Measurements from ENCODE around the gene AK9. TPM values are rescaled to one million over a fixed set of nuclear protein-coding genes. Genes with fewer than 3 reads are reported as not detected.

The AK9 gene
- total RNA-seq, 1 experiment from 2014 or later = 2.3 TPM

DNA sequence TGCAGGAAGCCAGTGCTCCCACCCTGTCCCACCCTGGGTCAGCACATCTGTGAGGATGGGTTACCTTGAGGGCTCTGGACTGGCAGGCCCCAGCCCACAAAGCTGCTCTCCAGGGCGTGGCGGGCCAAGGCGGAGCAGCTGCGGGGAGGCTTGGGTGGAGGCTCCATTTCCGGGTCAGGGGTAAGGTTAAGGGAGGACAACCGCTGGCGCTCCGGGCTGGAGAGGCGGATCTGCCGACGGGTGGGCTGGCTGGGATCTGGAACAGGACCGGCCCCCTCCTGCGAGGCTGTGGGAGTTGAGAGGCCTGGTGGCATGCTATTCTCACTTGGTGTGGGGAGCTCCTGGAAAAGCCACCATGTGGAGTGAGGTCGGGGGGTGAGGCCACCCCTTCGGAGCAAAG is 244.9 kb downstream of the AK9 start:
- ATAC-seq (no peak), DNase-seq (ENCODE audit: low read depth, low spot score) (no peak)
- H3K4me1 ChIP-seq (ENCODE audit: control insufficient read depth, insufficient read depth, low read length) = peaks cover 8% of the 10 kb centered on the region
- no peak overlapping the region for H3K27ac ChIP-seq (ENCODE audit: low read length)
- H3K27me3 ChIP-seq (ENCODE audit: control insufficient read depth, insufficient read depth, low read length) = no peaks in the 10 kb centered on the region
- H3K36me3 ChIP-seq (ENCODE audit: control insufficient read depth, insufficient read depth, low read length) = peaks cover 2% of the 10 kb centered on the region; the same call in 1 of the 2 replicates
- in situ Hi-C loops (cut with HindIII; ENCODE audit: low pct_unique_long_range_greater_than_20kb, low sequenced_read_pairs) = no loop called here
- no peaks in the 10 kb centered on the region for H3K9me3 ChIP-seq (ENCODE audit: control insufficient read depth, insufficient read depth, low read depth, low read length)
- BruUV-seq (replicated peaks) = no TSS peak
- POLR2A ChIA-PET = no interaction called here
- intact Hi-C loops (cut with micrococcal nuclease; ENCODE audit: unreplicated experiment) = no loop called here
- no peak overlapping the region for H3K4me3 ChIP-seq (ENCODE audit: low read depth in 2 of 2, low read length in 2 of 2)
- CTCF ChIA-PET = no interaction called here
- TF ChIP-seq, protein P1, sequence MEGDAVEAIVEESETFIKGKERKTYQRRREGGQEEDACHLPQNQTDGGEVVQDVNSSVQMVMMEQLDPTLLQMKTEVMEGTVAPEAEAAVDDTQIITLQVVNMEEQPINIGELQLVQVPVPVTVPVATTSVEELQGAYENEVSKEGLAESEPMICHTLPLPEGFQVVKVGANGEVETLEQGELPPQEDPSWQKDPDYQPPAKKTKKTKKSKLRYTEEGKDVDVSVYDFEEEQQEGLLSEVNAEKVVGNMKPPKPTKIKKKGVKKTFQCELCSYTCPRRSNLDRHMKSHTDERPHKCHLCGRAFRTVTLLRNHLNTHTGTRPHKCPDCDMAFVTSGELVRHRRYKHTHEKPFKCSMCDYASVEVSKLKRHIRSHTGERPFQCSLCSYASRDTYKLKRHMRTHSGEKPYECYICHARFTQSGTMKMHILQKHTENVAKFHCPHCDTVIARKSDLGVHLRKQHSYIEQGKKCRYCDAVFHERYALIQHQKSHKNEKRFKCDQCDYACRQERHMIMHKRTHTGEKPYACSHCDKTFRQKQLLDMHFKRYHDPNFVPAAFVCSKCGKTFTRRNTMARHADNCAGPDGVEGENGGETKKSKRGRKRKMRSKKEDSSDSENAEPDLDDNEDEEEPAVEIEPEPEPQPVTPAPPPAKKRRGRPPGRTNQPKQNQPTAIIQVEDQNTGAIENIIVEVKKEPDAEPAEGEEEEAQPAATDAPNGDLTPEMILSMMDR (IDR thresholded peaks at IDR 0.05) = no peak
- TF ChIP-seq TCF7L2 (IDR thresholded peaks at IDR 0.05; ENCODE audit: low read depth, low read length) = no peak
- TF ChIP-seq POLR2AphosphoS5 (IDR thresholded peaks at IDR 0.05; ENCODE audit: low read depth, low read length) = no peak
- TF ChIP-seq, protein P2, sequence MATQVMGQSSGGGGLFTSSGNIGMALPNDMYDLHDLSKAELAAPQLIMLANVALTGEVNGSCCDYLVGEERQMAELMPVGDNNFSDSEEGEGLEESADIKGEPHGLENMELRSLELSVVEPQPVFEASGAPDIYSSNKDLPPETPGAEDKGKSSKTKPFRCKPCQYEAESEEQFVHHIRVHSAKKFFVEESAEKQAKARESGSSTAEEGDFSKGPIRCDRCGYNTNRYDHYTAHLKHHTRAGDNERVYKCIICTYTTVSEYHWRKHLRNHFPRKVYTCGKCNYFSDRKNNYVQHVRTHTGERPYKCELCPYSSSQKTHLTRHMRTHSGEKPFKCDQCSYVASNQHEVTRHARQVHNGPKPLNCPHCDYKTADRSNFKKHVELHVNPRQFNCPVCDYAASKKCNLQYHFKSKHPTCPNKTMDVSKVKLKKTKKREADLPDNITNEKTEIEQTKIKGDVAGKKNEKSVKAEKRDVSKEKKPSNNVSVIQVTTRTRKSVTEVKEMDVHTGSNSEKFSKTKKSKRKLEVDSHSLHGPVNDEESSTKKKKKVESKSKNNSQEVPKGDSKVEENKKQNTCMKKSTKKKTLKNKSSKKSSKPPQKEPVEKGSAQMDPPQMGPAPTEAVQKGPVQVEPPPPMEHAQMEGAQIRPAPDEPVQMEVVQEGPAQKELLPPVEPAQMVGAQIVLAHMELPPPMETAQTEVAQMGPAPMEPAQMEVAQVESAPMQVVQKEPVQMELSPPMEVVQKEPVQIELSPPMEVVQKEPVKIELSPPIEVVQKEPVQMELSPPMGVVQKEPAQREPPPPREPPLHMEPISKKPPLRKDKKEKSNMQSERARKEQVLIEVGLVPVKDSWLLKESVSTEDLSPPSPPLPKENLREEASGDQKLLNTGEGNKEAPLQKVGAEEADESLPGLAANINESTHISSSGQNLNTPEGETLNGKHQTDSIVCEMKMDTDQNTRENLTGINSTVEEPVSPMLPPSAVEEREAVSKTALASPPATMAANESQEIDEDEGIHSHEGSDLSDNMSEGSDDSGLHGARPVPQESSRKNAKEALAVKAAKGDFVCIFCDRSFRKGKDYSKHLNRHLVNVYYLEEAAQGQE (IDR thresholded peaks at IDR 0.05; ENCODE audit: insufficient read depth in 1 of 2, low read depth in 2 of 2, low read length in 1 of 2) = no peak
- no peak for TF ChIP-seq SIN3A (IDR thresholded peaks at IDR 0.05; ENCODE audit: borderline replicate concordance, insufficient read depth, low read depth, low read length)

DNA sequence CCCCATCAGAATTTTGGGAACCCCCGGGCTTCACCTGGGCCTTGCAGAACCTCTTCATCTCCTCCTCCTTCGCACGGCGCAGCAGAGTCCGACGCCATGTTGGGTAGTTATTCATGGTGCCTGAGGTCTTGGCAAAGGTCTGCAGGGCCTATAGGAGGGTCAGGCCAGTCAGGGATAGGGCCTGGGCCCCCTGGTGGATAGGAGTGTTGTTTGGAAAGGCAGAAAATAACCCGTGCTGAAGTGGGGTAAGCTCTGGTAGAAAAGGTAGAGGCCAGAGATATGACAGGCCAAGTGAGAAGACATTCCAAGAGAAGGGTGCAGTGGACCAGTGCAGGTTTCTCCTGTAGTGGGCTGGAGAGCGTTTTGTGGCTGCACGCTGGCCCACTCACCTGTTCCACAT is 245.6 kb downstream of the AK9 start:
- ChIA-PET POLR2A (interaction anchor here (1.2 kb wide), 1 partner anchor 62 kb away, joined by 4 read pairs; no protein-coding TSS in a partner anchor), CTCF (no interaction called here)
- intact Hi-C loops (cut with micrococcal nuclease; ENCODE audit: unreplicated experiment) (no loop called here), in situ Hi-C loops (cut with HindIII; ENCODE audit: low pct_unique_long_range_greater_than_20kb, low sequenced_read_pairs) (no loop called here)
- Histone ChIP-seq H3K27ac (ENCODE audit: low read length) (no peak overlapping the region), H3K9me3 (ENCODE audit: control insufficient read depth, insufficient read depth, low read depth, low read length) (no peaks in the 10 kb centered on the region), H3K36me3 (ENCODE audit: control insufficient read depth, insufficient read depth, low read length) (peaks cover 2% of the 10 kb centered on the region; the same call in 1 of the 2 replicates), H3K27me3 (ENCODE audit: control insufficient read depth, insufficient read depth, low read length) (no peaks in the 10 kb centered on the region), H3K4me3 (ENCODE audit: low read depth in 2 of 2, low read length in 2 of 2) (no peak overlapping the region), H3K4me1 (ENCODE audit: control insufficient read depth, insufficient read depth, low read length) (peaks cover 8% of the 10 kb centered on the region)
- TF ChIP-seq, protein P1 (IDR thresholded peaks at IDR 0.05) = no peak
- TF ChIP-seq POLR2AphosphoS5 (IDR thresholded peaks at IDR 0.05; ENCODE audit: low read depth, low read length) (no peak), SIN3A (IDR thresholded peaks at IDR 0.05; ENCODE audit: borderline replicate concordance, insufficient read depth, low read depth, low read length) (no peak)
- no peak for DNase-seq (ENCODE audit: low read depth, low spot score)
- no peak for ATAC-seq
- BruUV-seq (replicated peaks) = no TSS peak
